Fibroblast of lung (primary cell): ENCODE measurements around the gene WNT7B.

Experiments
- EZH2 ChIP-seq: IDR thresholded peaks from 2 replicates; pipeline ENCODE4 v1.5.1; 2012; ENCODE audit warnings: low read length, control low read depth, mild to moderate bottlenecking; ENCODE audit errors: missing control alignments
- TF ChIP-seq, protein P1 (sequence below), 2 donors: IDR thresholded peaks in 1 of 2; conservative IDR thresholded peaks in 1 of 2; 1 replicate in 1 of 2; 2 replicates in 1 of 2; pipeline ENCODE4 v1.5.1; 2011 to 2012; ENCODE audit warnings: low read length in 2 of 2, control low read depth in 1 of 2, inconsistent platforms in 1 of 2, low read depth in 1 of 2, mild to moderate bottlenecking in 1 of 2

DNA sequence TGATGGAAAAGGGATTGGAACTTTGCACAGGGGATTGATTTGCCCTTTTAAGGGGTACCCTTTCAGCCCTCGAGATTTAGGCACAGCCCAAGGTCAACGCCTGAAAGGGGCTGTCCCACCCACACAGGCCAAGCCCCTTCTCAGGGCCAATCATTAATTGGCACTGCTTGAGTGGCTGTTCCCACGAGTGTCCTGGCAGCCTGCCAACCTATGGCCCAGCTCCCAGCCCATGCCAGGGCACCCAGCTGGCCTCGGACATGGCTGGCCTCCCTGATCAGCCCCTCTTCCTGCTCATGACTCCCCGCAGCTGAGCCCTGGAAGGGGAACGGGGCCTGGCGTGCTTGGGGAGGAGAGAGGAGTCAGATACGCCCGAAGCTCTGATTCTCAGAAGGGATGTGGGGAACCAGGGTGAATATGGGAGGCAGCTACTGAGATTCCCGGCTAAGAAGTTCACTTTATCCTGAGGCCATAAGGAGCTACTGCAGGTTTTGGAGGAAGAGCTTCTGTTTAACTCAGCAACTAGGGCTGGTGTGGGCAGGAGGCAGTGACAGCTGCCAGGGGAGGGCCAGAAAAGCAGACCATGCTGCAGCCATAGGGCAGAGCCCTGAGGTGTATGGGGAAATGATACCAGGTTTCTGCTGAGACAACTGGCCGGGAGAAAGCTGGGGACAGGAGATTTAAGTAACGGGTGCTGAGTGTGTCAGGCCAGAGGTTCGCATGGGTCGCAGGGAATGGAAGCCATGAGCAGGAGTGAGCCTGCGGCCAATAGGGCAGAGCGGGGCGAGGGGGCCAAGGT, 30.0 kb downstream of the WNT7B start:
- TF ChIP-seq, protein P1, sequence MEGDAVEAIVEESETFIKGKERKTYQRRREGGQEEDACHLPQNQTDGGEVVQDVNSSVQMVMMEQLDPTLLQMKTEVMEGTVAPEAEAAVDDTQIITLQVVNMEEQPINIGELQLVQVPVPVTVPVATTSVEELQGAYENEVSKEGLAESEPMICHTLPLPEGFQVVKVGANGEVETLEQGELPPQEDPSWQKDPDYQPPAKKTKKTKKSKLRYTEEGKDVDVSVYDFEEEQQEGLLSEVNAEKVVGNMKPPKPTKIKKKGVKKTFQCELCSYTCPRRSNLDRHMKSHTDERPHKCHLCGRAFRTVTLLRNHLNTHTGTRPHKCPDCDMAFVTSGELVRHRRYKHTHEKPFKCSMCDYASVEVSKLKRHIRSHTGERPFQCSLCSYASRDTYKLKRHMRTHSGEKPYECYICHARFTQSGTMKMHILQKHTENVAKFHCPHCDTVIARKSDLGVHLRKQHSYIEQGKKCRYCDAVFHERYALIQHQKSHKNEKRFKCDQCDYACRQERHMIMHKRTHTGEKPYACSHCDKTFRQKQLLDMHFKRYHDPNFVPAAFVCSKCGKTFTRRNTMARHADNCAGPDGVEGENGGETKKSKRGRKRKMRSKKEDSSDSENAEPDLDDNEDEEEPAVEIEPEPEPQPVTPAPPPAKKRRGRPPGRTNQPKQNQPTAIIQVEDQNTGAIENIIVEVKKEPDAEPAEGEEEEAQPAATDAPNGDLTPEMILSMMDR (conservative IDR thresholded peaks at IDR 0.05 in 1 of 2, IDR thresholded peaks at IDR 0.05 in 1 of 2; ENCODE audit: low read depth in 1 of 2, low read length in 2 of 2) = no peak
- no peak for TF ChIP-seq EZH2
